AG04449 (cell line): ENCODE measurements around the gene INKA1.

Experiments used
- CTCF ChIA-PET: fragments of 350-600 bp; formaldehyde crosslinking; extraction: SDS; loops from one replicate; lab custom pipeline; 2021; ENCODE audit warnings: antibody characterized with exemption; lab: Yijun Ruan, JAX
- POLR2A ChIA-PET: fragments of 400-600, 350-600 bp; formaldehyde crosslinking; extraction: SDS; loops from one replicate; lab custom pipeline; 2020; ENCODE audit warnings: antibody characterized with exemption, inconsistent platforms; lab: Yijun Ruan, JAX
- DNase-seq: peaks from one replicate; pipeline ENCODE4 v3.0.0-alpha.2; 2010; ENCODE audit warnings: low read depth, low spot score
- H3K4me3 ChIP-seq: 2 replicates; pipeline ENCODE4 v1.5.1; 2011; ENCODE audit warnings: low read depth, mild to moderate bottlenecking, control low read depth, low read length
- CTCF ChIP-seq: IDR thresholded peaks from one replicate; pipeline ENCODE4 v1.5.1; 2011; ENCODE audit warnings: mild to moderate bottlenecking, moderate library complexity, low read length, control low read depth, inconsistent platforms; ENCODE audit not compliant: insufficient read depth; ENCODE audit errors: missing control alignments

The INKA1 gene

GRCh38 chr3:49802719-49803464, at the start of gene INKA1:
INKA1 (plus strand) TSS chr3:49803261; CDS start chr3:49803393, 132 bp downstream.
- peak within 1 kb of the TSS; percentile 87 for H3K4me3 ChIP-seq
- no peak for DNase-seq
- ChIA-PET CTCF (interaction anchor here (0.7 to 12.8 kb wide), 33 partner anchors 9 to 389 kb away, joined by 3 to 507 read pairs (median 6); partner anchors contain the start of genes GMPPB, GNAT1, IP6K1 and MON1A), POLR2A (interaction anchor here (0.6 to 2.1 kb wide), 10 partner anchors 10 to 361 kb away, joined by 3 to 8 read pairs (median 4); partner anchors contain the start of genes IP6K1, MON1A and RBM6)
- TF ChIP-seq CTCF, result peak; percentile 96

GRCh38 chr3:49754536-49754935, 48.5 kb upstream of the INKA1 start:
- no peak for DNase-seq
- ChIA-PET POLR2A (no interaction called here), CTCF (interaction anchor here (1.2 kb wide), 1 partner anchor 85 kb away, joined by 5 read pairs; no protein-coding TSS in a partner anchor)
- no peak overlapping the region for H3K4me3 ChIP-seq
- no peak for TF ChIP-seq CTCF

- no peak for DNase-seq
- ChIA-PET CTCF (interaction anchor here (0.7 to 1.8 kb wide), 4 partner anchors 14 to 144 kb away, joined by 3 to 5 read pairs (median 3); partner anchors contain the start of gene INKA1), POLR2A (no interaction called here)
- no peak overlapping the region for H3K4me3 ChIP-seq
- no peak for TF ChIP-seq CTCF
Measured at GRCh38 chr3:49756036-49756435, 47.0 kb upstream of the INKA1 start.

- no peak for DNase-seq
- POLR2A ChIA-PET, result no interaction called here
- H3K4me3 ChIP-seq, result no peak overlapping the region
- CTCF ChIA-PET, result interaction anchor here (1.0 to 1.8 kb wide), 3 partner anchors 12 to 82 kb away, joined by 5 to 7 read pairs (median 5); partner anchors contain the start of gene INKA1
- no peak for TF ChIP-seq CTCF
Measured at GRCh38 chr3:49757197-49757596, 45.9 kb upstream of the INKA1 start.

- no peak overlapping the region for H3K4me3 ChIP-seq
- ChIA-PET POLR2A (no interaction called here), CTCF (interaction anchor here (1.2 kb wide), 2 partner anchors 12 to 43 kb away, joined by 3 to 6 read pairs; partner anchors contain the start of gene INKA1)
- DNase-seq, result no peak
- no peak for TF ChIP-seq CTCF
Measured at GRCh38 chr3:49759226-49759625, 43.8 kb upstream of the INKA1 start.

- H3K4me3 ChIP-seq, result no peak overlapping the region
- no peak for DNase-seq
- ChIA-PET CTCF (no interaction called here), POLR2A (no interaction called here)
- TF ChIP-seq CTCF, result no peak
Measured at GRCh38 chr3:49761661-49762060, 41.4 kb upstream of the INKA1 start.
